Body of pancreas (tissue), 4 donors: ENCODE results near the gene PLXNB3.

Source experiments
- POLR2A ChIP-seq, 3 donors: fragments of 450-650 bp; IDR thresholded peaks; one replicate each; pipeline ENCODE4 v1.6.1; 2016; ENCODE audit warnings: antibody characterized with exemption in 3 of 3, mild to moderate bottlenecking in 2 of 3
- TF ChIP-seq, protein P1 (sequence below), 7 experiments: fragments of 450-650 bp in 4 of 7; fragments of 200-600 bp in 3 of 7; sonication (generic) in 3 of 7; IDR thresholded peaks; one replicate each; pipeline ENCODE4 v1.5.1; 2016 to 2019; ENCODE audit warnings: antibody characterized with exemption in 7 of 7

DNA sequence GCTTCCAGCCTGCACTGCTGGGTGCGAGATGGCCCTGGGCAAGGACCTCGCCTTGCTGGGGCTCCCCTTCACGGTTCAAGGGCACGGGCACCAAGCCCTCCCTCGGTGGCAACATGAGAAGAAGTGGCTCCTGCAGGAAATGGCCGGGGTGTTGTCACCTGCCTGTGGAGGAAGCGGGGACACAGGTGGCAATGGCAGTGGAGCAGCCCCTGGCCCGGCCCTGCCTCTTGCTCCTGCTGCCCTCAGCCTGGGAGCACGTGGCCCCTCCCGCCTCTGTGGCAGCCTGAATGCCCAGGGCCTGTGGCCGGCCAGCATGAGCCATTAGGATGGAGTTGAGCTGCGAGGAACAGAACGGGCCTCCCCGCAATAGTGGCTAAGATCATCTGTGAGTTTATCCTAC, 22.6 kb upstream of the PLXNB3 start:
- TF ChIP-seq POLR2A (IDR thresholded peaks at IDR 0.05), result no peak
- TF ChIP-seq, protein P1, sequence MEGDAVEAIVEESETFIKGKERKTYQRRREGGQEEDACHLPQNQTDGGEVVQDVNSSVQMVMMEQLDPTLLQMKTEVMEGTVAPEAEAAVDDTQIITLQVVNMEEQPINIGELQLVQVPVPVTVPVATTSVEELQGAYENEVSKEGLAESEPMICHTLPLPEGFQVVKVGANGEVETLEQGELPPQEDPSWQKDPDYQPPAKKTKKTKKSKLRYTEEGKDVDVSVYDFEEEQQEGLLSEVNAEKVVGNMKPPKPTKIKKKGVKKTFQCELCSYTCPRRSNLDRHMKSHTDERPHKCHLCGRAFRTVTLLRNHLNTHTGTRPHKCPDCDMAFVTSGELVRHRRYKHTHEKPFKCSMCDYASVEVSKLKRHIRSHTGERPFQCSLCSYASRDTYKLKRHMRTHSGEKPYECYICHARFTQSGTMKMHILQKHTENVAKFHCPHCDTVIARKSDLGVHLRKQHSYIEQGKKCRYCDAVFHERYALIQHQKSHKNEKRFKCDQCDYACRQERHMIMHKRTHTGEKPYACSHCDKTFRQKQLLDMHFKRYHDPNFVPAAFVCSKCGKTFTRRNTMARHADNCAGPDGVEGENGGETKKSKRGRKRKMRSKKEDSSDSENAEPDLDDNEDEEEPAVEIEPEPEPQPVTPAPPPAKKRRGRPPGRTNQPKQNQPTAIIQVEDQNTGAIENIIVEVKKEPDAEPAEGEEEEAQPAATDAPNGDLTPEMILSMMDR (IDR thresholded peaks at IDR 0.05), result no peak
